PC-3 (cell line): ENCODE data around the gene TMEM270. TPM values are rescaled to one million over a fixed set of nuclear protein-coding genes. Genes with fewer than 3 reads are reported as not detected.

ENCODE experiments used
- ATAC-seq: fragments of 200-7000 bp; cut with Tn5 transposase; 2 replicates; pipeline ENCODE4 v1.9.1; 2020; ENCODE audit warnings: mild to moderate bottlenecking, moderate library complexity
- BruUV-seq: library from RNA; stranded (reverse); fragments of 400-500 nt; replicated peaks from 2 replicates; lab custom pipeline; 2021; lab: Mats Ljungman, UMichigan
- CTCF ChIA-PET: fragments of 300-600 bp; sonication (Branson Sonifier 250); formaldehyde crosslinking; loops from one replicate; lab custom pipeline; 2022; ENCODE audit warnings: antibody characterized with exemption; lab: Charles Lee
- POLR2A ChIA-PET: fragments of 300-600 bp; sonication (Branson Sonifier 250); formaldehyde crosslinking; loops from one replicate; lab custom pipeline; 2022; ENCODE audit warnings: antibody characterized with exemption; ENCODE audit not compliant: unreplicated experiment; lab: Charles Lee
- DNase-seq: peaks from one replicate; pipeline ENCODE4 v3.0.0-alpha.2; 2015
- H2AFZ ChIP-seq: fragments of 300-600 bp; sonication (generic); 2 replicates; pipeline ENCODE4 v1.6.0; 2016; ENCODE audit warnings: antibody characterized with exemption, low read length
- H3F3A ChIP-seq: fragments of 300-600 bp; sonication (generic); one replicate; pipeline ENCODE4 v1.6.0; 2017; ENCODE audit warnings: antibody characterized with exemption, low read length, control low read depth, mild to moderate bottlenecking; ENCODE audit not compliant: unreplicated experiment
- H3K27ac ChIP-seq: fragments of 300-600 bp; sonication (generic); 2 replicates; pipeline ENCODE4 v1.5.1; 2016; ENCODE audit warnings: mild to moderate bottlenecking, low read length
- H3K27me3 ChIP-seq: fragments of 300-600 bp; sonication (generic); 2 replicates; pipeline ENCODE4 v1.6.1; 2016; ENCODE audit warnings: low read length, mixed read lengths
- H3K36me3 ChIP-seq: fragments of 300-600 bp; sonication (generic); 2 replicates; pipeline ENCODE4 v1.6.1; 2016; ENCODE audit warnings: low read depth, mixed run types, low read length, mixed read lengths
- H3K4me1 ChIP-seq: fragments of 300-600 bp; sonication (generic); 2 replicates; pipeline ENCODE4 v1.5.1; 2016; ENCODE audit warnings: low read length; ENCODE audit not compliant: insufficient read depth
- H3K4me2 ChIP-seq: fragments of 300-600 bp; sonication (generic); 2 replicates; pipeline ENCODE4 v1.6.0; 2016; ENCODE audit warnings: low read length
- H3K4me3 ChIP-seq: fragments of 300-600 bp; sonication (generic); 2 replicates; pipeline ENCODE4 v1.5.1; 2016; ENCODE audit warnings: mild to moderate bottlenecking, low read length, mixed read lengths
- H3K79me2 ChIP-seq: fragments of 300-600 bp; sonication (generic); 2 replicates; pipeline ENCODE4 v1.6.1; 2017; ENCODE audit warnings: low read length, mixed read lengths
- H3K9ac ChIP-seq: fragments of 300-600 bp; sonication (generic); 2 replicates; pipeline ENCODE4 v1.6.0; 2016; ENCODE audit warnings: mild to moderate bottlenecking, low read length
- H3K9me2 ChIP-seq: fragments of 300-600 bp; sonication (generic); replicated peaks from 2 replicates; pipeline ENCODE4 v1.6.1; 2016; ENCODE audit warnings: mixed run types, low read length, mixed read lengths
- H3K9me3 ChIP-seq: fragments of 300-600 bp; sonication (generic); 2 replicates; pipeline ENCODE4 v1.6.1; 2016; ENCODE audit warnings: low read length, mixed read lengths
- H4K20me1 ChIP-seq: fragments of 300-600 bp; sonication (generic); 2 replicates; pipeline ENCODE4 v1.6.1; 2016; ENCODE audit warnings: low read length, mixed read lengths
- EZH2 ChIP-seq: fragments of 300-600 bp; sonication (generic); IDR thresholded peaks from one replicate; pipeline ENCODE4 v1.6.1; 2017; ENCODE audit warnings: antibody characterized with exemption, mild to moderate bottlenecking, low read length; ENCODE audit not compliant: unreplicated experiment
- EZH2phosphoT487 ChIP-seq: fragments of 300-600 bp; sonication (generic); IDR thresholded peaks from 2 replicates; pipeline ENCODE4 v1.6.1; 2018; ENCODE audit warnings: mild to moderate bottlenecking, antibody characterized with exemption, low read length, borderline replicate concordance
- intact Hi-C: fragments of 100-400 bp; cut with micrococcal nuclease; formaldehyde crosslinking; loops from 2 replicates; pipeline ENCODE4 v1.9.0; 2023
- total RNA-seq: library from RNA; depleted of rRNA; stranded (reverse); fragments of >200 nt; gene quantifications from 2 replicates; pipeline ENCODE4 v1.2.3, GENCODE V29; 2014
- TF ChIP-seq, protein P1 (sequence below): fragments of 300-600 bp; sonication (generic); conservative IDR thresholded peaks from 2 replicates; pipeline ENCODE4 v1.5.1; 2017; ENCODE audit warnings: antibody characterized with exemption, low read depth, mild to moderate bottlenecking, low read length

Gene TMEM270
- total RNA-seq, 1 experiment from 2014 or later = not detected

DNA sequence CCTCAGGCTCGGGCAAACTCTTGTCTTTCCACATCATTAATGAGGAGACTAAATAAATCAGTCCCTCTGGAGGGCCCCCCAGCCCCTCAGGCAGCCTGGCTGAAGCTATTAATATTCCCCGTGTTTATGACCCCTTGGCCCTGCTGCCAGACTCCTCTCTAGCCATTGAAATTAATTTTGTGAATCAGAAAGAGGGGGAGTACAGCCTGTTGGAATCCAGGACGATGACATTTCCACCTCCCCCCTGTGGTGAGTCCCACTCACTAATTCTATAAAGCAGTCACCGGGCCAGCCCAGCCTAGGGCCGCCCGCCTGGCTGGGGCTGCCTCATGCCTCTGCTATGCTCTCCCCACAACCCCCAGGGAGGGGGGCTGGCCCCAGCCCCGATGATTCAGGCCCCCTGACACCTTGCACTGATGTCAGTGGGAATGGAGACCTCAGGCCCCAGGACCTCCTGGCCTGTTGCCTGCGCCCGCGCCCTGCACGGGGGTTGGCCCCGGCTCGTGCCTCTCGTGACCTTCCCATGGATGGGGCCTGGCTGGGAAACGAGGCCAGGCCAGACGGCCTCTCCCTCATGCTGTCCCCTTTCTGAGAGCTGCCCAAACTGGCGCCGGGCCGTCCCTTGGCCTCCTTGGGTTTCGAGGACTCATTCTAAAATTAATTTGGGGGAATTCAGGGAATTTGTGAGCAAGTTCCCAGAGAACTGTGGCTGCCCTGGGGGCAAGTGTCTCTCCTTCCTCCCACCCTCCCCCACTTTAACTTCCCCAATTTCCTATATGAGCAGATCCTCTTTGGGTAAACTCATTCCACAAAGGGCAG lies 34.0 kb downstream of the TMEM270 start:
- ChIA-PET POLR2A (no interaction called here), CTCF (no interaction called here)
- Histone ChIP-seq H3K79me2 (no peaks in the 10 kb centered on the region), H3K27ac (no peak overlapping the region), H3K9me3 (no peaks in the 10 kb centered on the region), H3K27me3 (no peaks in the 10 kb centered on the region), H3K4me3 (no peak overlapping the region), H2AFZ (0 out of 2 replicates have a peak overlapping the region, but pooled peaks have one; percentile 18), H3K9ac (no peak overlapping the region), H3K36me3 (no peaks in the 10 kb centered on the region), H3K4me1 (peaks cover 16% of the 10 kb centered on the region), H4K20me1 (no peaks in the 10 kb centered on the region), H3K4me2 (peak overlapping the region; percentile 7; the same call in 1 of the 2 replicates), H3F3A (no peaks in the 10 kb centered on the region), H3K9me2 (no peaks in the 10 kb centered on the region)
- DNase-seq (peak; percentile 82), ATAC-seq (peak; percentile 85)
- intact Hi-C loops = no loop called here
- BruUV-seq = no TSS peak
- TF ChIP-seq, protein P1, sequence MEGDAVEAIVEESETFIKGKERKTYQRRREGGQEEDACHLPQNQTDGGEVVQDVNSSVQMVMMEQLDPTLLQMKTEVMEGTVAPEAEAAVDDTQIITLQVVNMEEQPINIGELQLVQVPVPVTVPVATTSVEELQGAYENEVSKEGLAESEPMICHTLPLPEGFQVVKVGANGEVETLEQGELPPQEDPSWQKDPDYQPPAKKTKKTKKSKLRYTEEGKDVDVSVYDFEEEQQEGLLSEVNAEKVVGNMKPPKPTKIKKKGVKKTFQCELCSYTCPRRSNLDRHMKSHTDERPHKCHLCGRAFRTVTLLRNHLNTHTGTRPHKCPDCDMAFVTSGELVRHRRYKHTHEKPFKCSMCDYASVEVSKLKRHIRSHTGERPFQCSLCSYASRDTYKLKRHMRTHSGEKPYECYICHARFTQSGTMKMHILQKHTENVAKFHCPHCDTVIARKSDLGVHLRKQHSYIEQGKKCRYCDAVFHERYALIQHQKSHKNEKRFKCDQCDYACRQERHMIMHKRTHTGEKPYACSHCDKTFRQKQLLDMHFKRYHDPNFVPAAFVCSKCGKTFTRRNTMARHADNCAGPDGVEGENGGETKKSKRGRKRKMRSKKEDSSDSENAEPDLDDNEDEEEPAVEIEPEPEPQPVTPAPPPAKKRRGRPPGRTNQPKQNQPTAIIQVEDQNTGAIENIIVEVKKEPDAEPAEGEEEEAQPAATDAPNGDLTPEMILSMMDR = no peak
- peak; percentile 89 for TF ChIP-seq EZH2phosphoT487

DNA sequence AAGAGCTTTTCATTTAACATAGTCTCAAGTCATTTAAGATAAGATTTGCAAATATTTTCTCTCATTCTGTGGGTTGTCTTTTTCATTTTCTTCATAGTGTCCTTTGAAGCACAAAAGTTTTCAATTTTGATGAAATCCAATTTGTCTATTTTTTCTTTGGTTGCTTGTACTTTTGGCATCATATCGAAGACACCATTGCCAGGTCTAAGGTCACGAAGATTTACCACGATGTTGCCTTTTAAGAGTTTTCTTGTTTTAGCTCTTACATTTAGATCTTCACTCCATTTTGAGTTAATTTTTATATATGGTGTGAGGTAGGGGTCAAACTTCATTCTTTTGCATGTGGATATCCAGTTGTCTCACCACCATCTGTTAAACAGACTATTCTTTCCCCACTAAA lies 34.7 kb downstream of the TMEM270 start:
- POLR2A ChIA-PET = no interaction called here
- Histone ChIP-seq H3K79me2 (no peaks in the 10 kb centered on the region), H3K9me2 (no peaks in the 10 kb centered on the region), H3K27ac (no peak overlapping the region), H2AFZ (no peak overlapping the region), H4K20me1 (no peaks in the 10 kb centered on the region), H3K4me1 (peaks cover 19% of the 10 kb centered on the region), H3K36me3 (no peaks in the 10 kb centered on the region), H3K9me3 (no peaks in the 10 kb centered on the region), H3F3A (no peaks in the 10 kb centered on the region), H3K9ac (no peak overlapping the region), H3K4me3 (no peak overlapping the region), H3K4me2 (no peak overlapping the region), H3K27me3 (no peaks in the 10 kb centered on the region)
- ATAC-seq = no peak
- TF ChIP-seq, protein P1 = no peak
- TF ChIP-seq EZH2 (no peak), EZH2phosphoT487 (no peak)
- no peak for DNase-seq
- CTCF ChIA-PET = no interaction called here
- intact Hi-C loops = no loop called here
- no TSS peak for BruUV-seq

DNA sequence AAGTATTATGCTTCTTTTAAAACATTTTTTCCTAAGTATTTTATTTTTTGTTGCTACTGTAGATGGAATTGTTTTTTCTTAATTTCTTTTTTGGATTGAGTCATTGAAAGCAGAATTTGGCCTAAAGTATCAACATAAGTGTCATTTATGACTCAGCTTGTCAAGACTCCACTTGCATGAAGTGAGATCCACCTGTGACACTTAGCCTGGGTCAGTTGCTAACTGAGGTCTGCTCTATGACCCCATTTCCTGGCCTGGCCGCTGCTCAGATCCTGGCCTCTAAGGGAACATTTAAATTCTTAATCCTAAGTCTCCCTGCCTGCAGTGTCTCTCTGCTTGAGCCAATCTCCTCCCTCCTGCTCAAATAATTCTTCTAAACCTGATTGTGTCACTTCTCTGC lies 35.5 kb downstream of the TMEM270 start:
- ChIA-PET POLR2A (no interaction called here), CTCF (no interaction called here)
- Histone ChIP-seq H3K27ac (no peak overlapping the region), H3K27me3 (no peaks in the 10 kb centered on the region), H2AFZ (no peak overlapping the region), H3K9ac (no peak overlapping the region), H4K20me1 (no peaks in the 10 kb centered on the region), H3K4me1 (peaks cover 19% of the 10 kb centered on the region), H3K36me3 (no peaks in the 10 kb centered on the region), H3K4me3 (no peak overlapping the region), H3K9me2 (no peaks in the 10 kb centered on the region), H3F3A (no peaks in the 10 kb centered on the region), H3K4me2 (no peak overlapping the region), H3K79me2 (no peaks in the 10 kb centered on the region), H3K9me3 (no peaks in the 10 kb centered on the region)
- ATAC-seq = no peak
- no peak for TF ChIP-seq EZH2phosphoT487
- TF ChIP-seq EZH2 = no peak
- TF ChIP-seq, protein P1 = no peak
- BruUV-seq = no TSS peak
- peak; percentile 32 for DNase-seq
- intact Hi-C loops = no loop called here
